ENCODE measurements around the gene METTL16.
"Not testable (repeated sequence)": the region's sequence is repeated elsewhere in the genome, so short reads cannot be mapped to it uniquely, and the experiment has no call there.

METTL16 gene

GRCh38 chr17:2456475-2456874 is 55.2 kb downstream of the METTL16 start:
- DNase-seq (ENCODE audit: insufficient read length, low spot score) (no peak), FAIRE-seq (peak; percentile 54)
- TF ChIP-seq POLR2AphosphoS5 (IDR thresholded peaks at IDR 0.05; ENCODE audit: low read depth, low read length) (no peak), POU2F2 (IDR thresholded peaks at IDR 0.05; ENCODE audit: low read depth, low read length) (no peak), PAX5 (IDR thresholded peaks at IDR 0.05; ENCODE audit: insufficient read depth, low read length, severe bottlenecking) (no peak), TAF1 (IDR thresholded peaks at IDR 0.05; ENCODE audit: low read depth, low read length) (no peak), POLR2A (IDR thresholded peaks at IDR 0.05; ENCODE audit: low read depth, low read length) (no peak), SPI1 (IDR thresholded peaks at IDR 0.05; ENCODE audit: low read depth, low read length) (no peak)

- no peak for TF ChIP-seq TAF1 (IDR thresholded peaks at IDR 0.05; ENCODE audit: low read depth, low read length)
- TF ChIP-seq SPI1 (IDR thresholded peaks at IDR 0.05; ENCODE audit: low read depth, low read length): no peak
- TF ChIP-seq POLR2A (IDR thresholded peaks at IDR 0.05; ENCODE audit: low read depth, low read length): no peak
- DNase-seq (ENCODE audit: insufficient read length, low spot score) (no peak), FAIRE-seq (no peak)
These were observed 55.7 kb downstream of the METTL16 start for GRCh38 chr17:2455956-2456355.

DNA sequence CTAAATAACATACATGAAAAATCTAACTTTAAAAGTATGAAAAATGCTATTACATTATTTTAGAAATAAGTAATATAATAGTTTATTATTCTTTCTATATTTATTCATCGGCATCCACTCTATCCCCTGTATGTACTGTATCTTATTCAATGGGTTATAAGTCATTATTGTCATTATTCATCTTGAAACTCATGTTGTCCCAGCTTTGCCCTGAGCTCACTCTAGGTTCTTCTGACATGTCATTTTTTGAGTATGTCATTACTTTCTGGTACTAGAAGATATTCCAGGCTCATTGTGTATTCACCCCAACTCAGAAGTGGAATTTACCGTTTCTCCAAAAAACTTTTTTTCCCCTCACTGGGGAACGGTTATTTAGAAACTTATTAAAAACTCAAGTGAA is 57.8 kb downstream of the METTL16 start:
- no peak for FAIRE-seq
- no peak for TF ChIP-seq POLR2A (IDR thresholded peaks at IDR 0.05; ENCODE audit: low read depth, low read length)
- DNase-seq (ENCODE audit: insufficient read length, low spot score): no peak

- TF ChIP-seq PAX5 (IDR thresholded peaks at IDR 0.05; ENCODE audit: insufficient read depth, low read length, severe bottlenecking) (no peak), SPI1 (IDR thresholded peaks at IDR 0.05; ENCODE audit: low read depth, low read length) (no peak), POLR2AphosphoS5 (IDR thresholded peaks at IDR 0.05; ENCODE audit: low read depth, low read length) (no peak), POLR2A (IDR thresholded peaks at IDR 0.05; ENCODE audit: low read depth, low read length) (no peak), TAF1 (IDR thresholded peaks at IDR 0.05; ENCODE audit: low read depth, low read length) (no peak), POU2F2 (IDR thresholded peaks at IDR 0.05; ENCODE audit: low read depth, low read length) (no peak)
- DNase-seq (ENCODE audit: insufficient read length, low spot score): no peak
- no peak for FAIRE-seq
These were observed 58.4 kb downstream of the METTL16 start for GRCh38 chr17:2453325-2453724.

GRCh38 chr17:2452216-2452750 is 59.4 kb downstream of the METTL16 start:
- no peak for FAIRE-seq
- DNase-seq (ENCODE audit: insufficient read length, low spot score): no peak
- TF ChIP-seq TAF1 (IDR thresholded peaks at IDR 0.05; ENCODE audit: low read depth, low read length) (no peak), POU2F2 (IDR thresholded peaks at IDR 0.05; ENCODE audit: low read depth, low read length) (no peak), PAX5 (IDR thresholded peaks at IDR 0.05; ENCODE audit: insufficient read depth, low read length, severe bottlenecking) (no peak), POLR2A (IDR thresholded peaks at IDR 0.05; ENCODE audit: low read depth, low read length) (no peak), POLR2AphosphoS5 (IDR thresholded peaks at IDR 0.05; ENCODE audit: low read depth, low read length) (no peak), SPI1 (IDR thresholded peaks at IDR 0.05; ENCODE audit: low read depth, low read length) (no peak)

DNA sequence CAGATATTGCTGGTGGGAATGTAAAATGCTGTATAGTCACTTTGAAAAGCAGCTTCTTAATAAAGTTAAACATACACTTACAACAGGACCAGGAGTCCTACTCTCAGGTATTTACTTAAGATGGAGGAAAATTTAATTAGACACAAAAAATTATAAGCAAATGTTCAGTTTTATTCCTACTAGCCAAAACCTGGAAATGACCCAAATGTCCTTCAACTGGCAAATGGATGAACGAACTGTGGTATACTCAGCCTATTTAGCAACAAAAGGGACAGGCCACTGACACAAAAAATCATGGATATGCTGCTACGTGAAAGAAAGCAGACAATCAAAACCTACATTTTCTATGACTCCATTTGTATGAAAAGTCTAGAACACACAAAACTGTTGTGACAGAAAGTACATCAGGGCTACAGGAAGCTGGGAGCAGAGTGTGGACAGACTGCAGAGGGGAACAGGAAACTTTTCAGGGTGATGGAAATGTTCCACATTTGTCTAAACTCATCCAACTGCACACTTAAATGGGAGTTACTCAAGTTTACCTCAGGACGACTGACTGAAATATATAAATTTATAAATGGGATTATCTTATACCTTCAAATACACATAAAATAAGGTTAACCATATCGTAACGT is 61.6 kb downstream of the METTL16 start:
- FAIRE-seq (no peak), DNase-seq (ENCODE audit: insufficient read length, low spot score) (no peak)
- no peak for TF ChIP-seq POU2F2 (IDR thresholded peaks at IDR 0.05; ENCODE audit: low read depth, low read length)
- no peak for TF ChIP-seq PAX5 (IDR thresholded peaks at IDR 0.05; ENCODE audit: insufficient read depth, low read length, severe bottlenecking)
- TF ChIP-seq SPI1 (IDR thresholded peaks at IDR 0.05; ENCODE audit: low read depth, low read length): no peak
- no peak for TF ChIP-seq TAF1 (IDR thresholded peaks at IDR 0.05; ENCODE audit: low read depth, low read length)

GRCh38 chr17:2449486-2449885 is 62.2 kb downstream of the METTL16 start:
- no peak for TF ChIP-seq SPI1 (IDR thresholded peaks at IDR 0.05; ENCODE audit: low read depth, low read length)
- DNase-seq (ENCODE audit: insufficient read length, low spot score) (no peak), FAIRE-seq (no peak)

GRCh38 chr17:2447479-2447878 is 64.2 kb downstream of the METTL16 start:
- not testable (repeated sequence) for FAIRE-seq; DNase-seq (ENCODE audit: insufficient read length, low spot score)

DNA sequence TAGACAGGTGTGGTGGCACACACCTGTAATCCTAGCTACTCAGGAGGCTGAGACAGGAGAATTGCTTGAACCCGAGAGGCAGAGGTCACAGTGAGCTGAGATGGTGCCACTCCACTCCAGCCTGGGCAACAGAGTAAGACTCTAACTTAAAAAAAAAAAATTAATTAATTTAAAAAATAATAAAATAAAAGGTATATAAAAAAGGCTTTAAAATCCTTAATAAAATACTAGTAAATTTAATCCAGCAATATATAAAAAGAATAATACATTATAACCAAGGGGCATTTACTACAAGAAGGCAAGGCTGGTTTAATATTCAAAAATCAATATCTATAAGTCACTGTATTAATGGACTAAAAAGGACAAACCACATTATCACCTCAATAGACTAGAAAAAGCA is 66.0 kb downstream of the METTL16 start:
- no peak for DNase-seq (ENCODE audit: insufficient read length, low spot score)
- TF ChIP-seq SPI1 (IDR thresholded peaks at IDR 0.05; ENCODE audit: low read depth, low read length): no peak
- TF ChIP-seq TAF1 (IDR thresholded peaks at IDR 0.05; ENCODE audit: low read depth, low read length): no peak
- TF ChIP-seq POLR2AphosphoS5 (IDR thresholded peaks at IDR 0.05; ENCODE audit: low read depth, low read length): no peak
- TF ChIP-seq POU2F2 (IDR thresholded peaks at IDR 0.05; ENCODE audit: low read depth, low read length): no peak
- no peak for TF ChIP-seq PAX5 (IDR thresholded peaks at IDR 0.05; ENCODE audit: insufficient read depth, low read length, severe bottlenecking)
- TF ChIP-seq POLR2A (IDR thresholded peaks at IDR 0.05; ENCODE audit: low read depth, low read length): no peak
- FAIRE-seq: no peak

GRCh38 chr17:2444382-2444781 is 67.3 kb downstream of the METTL16 start:
- DNase-seq (ENCODE audit: insufficient read length, low spot score) (no peak), FAIRE-seq (no peak)
- TF ChIP-seq POLR2A (IDR thresholded peaks at IDR 0.05; ENCODE audit: low read depth, low read length) (no peak), POLR2AphosphoS5 (IDR thresholded peaks at IDR 0.05; ENCODE audit: low read depth, low read length) (no peak)

- TF ChIP-seq TAF1 (IDR thresholded peaks at IDR 0.05; ENCODE audit: low read depth, low read length) (no peak), SPI1 (IDR thresholded peaks at IDR 0.05; ENCODE audit: low read depth, low read length) (no peak), POU2F2 (IDR thresholded peaks at IDR 0.05; ENCODE audit: low read depth, low read length) (no peak), POLR2AphosphoS5 (IDR thresholded peaks at IDR 0.05; ENCODE audit: low read depth, low read length) (no peak), POLR2A (IDR thresholded peaks at IDR 0.05; ENCODE audit: low read depth, low read length) (no peak), PAX5 (IDR thresholded peaks at IDR 0.05; ENCODE audit: insufficient read depth, low read length, severe bottlenecking) (no peak)
- no peak for DNase-seq (ENCODE audit: insufficient read length, low spot score)
- FAIRE-seq: no peak
These were observed 69.5 kb downstream of the METTL16 start for GRCh38 chr17:2442166-2442565.

Measured in GM12891 (cell line).